Measurements from ENCODE around the gene POPDC2.

DNA sequence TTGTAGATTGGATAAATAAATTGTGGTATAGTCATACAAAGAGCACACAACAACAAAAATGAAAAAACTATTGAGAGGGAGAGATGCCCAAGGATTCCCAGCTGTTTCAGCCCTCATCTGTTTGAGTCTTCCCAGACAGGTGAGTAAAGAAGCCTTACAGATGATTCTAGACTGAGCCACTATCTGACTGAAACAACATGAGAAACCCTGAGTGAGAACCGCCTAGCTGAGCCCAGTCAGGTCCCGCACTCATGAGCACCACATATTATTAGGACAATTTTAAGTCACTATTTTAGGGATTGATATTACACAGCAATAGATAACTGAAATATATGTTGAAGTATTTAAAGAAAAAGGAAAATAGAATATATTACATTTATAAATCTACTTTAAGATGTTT, 19.0 kb downstream of the POPDC2 start:
- TF ChIP-seq CTCF (IDR thresholded peaks at IDR 0.05; ENCODE audit: poor library complexity) (no peak), EZH2 (IDR thresholded peaks at IDR 0.05; ENCODE audit: borderline replicate concordance) (no peak), EZH2phosphoT487 (IDR thresholded peaks at IDR 0.05; ENCODE audit: low read depth, severe bottlenecking, unreplicated experiment) (no peak)

Data from hepatocyte (in vitro differentiated cells).